C4-2B (cell line): ENCODE results near the gene CAMK1G.

Experiments
- H3K27ac ChIP-seq: fragments of 450-650 bp; 2 replicates; pipeline ENCODE4 v1.5.1; 2017
- ZFX ChIP-seq: fragments of 450-650 bp; IDR thresholded peaks from 2 replicates; pipeline ENCODE4 v1.6.1; 2017
- TF ChIP-seq, protein P1 (sequence below): fragments of 450-650 bp; conservative IDR thresholded peaks from 2 replicates; pipeline ENCODE4 v1.5.1; 2017; ENCODE audit warnings: mild to moderate bottlenecking

The CAMK1G gene

DNA sequence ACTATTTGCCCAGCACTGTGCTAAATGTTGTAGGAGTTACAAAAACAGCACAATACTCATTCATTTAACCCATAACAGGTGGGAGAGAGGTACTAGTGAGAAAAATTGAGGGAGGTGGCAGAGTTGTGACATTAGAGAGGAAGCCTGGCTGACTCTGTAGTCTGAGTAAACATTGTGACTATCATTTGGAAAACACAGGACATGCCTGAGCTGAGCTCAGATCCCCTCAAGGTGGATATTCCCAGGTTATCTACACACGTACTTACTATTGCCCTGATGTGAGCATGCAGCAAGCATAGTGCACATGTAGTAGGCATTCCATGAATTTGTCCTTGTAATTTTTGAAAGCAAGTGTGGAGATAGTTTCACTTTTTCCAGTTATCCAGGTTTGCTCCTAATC lies 10.9 kb downstream of the CAMK1G start:
- no peak for TF ChIP-seq ZFX
- H3K27ac ChIP-seq, result no peak overlapping the region

DNA sequence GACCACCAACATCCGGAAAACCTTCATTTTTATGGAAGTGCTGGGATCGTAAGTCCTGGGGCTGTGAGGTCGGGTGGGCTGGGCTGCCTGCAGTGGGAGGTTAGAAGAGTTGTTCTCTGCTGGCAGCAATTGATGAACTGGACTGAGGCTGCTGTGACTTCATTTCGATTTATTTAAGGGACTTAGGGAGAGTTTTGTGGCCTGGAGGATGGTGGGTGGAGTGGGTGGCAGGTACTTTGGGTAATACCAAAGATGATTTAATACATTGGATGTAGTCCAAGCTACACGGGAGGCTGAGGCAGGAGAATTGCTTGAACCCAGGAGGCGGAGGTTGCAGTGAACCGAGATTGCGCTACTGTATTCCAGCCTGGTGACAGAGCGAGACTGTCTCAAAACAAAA lies 11.5 kb downstream of the CAMK1G start:
- H3K27ac ChIP-seq, result no peak overlapping the region
- TF ChIP-seq, protein P1, sequence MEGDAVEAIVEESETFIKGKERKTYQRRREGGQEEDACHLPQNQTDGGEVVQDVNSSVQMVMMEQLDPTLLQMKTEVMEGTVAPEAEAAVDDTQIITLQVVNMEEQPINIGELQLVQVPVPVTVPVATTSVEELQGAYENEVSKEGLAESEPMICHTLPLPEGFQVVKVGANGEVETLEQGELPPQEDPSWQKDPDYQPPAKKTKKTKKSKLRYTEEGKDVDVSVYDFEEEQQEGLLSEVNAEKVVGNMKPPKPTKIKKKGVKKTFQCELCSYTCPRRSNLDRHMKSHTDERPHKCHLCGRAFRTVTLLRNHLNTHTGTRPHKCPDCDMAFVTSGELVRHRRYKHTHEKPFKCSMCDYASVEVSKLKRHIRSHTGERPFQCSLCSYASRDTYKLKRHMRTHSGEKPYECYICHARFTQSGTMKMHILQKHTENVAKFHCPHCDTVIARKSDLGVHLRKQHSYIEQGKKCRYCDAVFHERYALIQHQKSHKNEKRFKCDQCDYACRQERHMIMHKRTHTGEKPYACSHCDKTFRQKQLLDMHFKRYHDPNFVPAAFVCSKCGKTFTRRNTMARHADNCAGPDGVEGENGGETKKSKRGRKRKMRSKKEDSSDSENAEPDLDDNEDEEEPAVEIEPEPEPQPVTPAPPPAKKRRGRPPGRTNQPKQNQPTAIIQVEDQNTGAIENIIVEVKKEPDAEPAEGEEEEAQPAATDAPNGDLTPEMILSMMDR, result no peak
- TF ChIP-seq ZFX, result no peak

DNA sequence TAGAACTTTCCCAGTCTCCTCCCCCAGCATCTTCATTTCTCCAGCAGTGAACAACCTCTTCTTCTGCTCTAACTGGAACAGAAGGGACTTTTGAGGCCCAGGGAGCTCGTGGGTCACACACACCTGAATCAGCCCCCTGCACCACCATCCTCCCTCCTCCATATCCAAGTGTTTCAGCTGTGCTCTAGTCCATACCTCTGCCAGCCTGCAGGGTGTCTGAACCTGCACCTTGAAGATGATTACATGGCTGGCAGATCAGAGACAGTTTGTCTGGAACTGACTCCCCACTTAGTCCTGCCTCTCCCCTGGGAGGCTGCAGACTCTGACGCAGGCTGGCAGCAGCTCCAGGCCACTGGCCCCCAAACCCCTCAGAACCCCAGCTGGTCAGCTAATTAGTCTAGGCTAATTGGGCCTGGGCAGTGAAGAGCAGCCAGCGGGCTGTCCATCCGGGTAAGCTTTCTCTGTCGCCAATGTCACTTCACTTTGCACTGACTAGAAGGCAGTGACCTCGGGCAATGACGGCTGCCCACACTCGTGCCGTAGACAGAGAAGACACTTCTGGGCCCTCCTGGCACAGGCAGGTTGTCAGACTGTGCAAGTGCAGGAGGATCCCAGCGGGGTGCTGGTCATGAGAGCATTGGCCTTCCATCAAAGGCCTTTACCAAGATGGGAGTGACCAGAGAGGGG lies 12.2 kb downstream of the CAMK1G start:
- no peak overlapping the region for H3K27ac ChIP-seq
- TF ChIP-seq ZFX, result no peak
- TF ChIP-seq, protein P1, result no peak

DNA sequence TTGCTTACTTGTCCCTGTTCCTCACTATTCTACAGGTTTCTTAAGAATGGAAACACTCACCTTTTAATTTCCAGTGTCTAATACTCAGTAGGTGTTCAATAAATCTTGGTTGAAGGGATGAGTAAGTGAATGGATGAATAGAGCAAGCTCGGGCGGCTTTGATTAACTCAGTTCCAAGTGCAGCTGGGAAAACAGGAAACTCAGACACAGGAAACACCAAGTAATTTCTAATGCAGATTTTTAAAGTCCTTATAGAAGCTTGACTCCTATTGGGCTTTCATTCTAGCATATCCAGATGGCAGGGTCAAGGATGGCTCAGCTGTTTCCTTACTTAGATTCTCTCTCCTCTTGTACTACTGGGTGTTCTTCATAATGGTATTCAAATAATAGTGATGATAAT lies 14.0 kb downstream of the CAMK1G start:
- no peak for TF ChIP-seq ZFX
- TF ChIP-seq, protein P1, result no peak
- no peak overlapping the region for H3K27ac ChIP-seq

DNA sequence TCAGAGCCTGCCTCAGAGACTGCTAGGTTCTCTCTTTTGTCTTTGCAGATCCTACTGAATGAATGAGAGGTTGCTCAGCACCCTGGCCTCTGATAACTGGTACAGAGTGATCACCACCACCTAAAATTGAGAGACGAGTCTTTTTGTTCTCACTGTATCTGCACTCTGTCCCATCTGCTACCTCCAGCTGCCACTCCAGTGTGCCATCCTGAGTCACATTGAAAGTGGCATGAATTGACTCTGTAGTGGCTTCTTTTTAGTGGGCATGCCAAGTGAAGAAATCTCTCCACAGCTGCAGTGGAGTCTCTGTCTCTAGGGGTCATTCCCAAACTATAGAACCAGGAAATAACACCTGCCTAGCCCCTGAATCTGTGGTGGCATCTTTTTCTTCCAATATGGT lies 14.7 kb downstream of the CAMK1G start:
- TF ChIP-seq, protein P1, result no peak
- TF ChIP-seq ZFX, result no peak

DNA sequence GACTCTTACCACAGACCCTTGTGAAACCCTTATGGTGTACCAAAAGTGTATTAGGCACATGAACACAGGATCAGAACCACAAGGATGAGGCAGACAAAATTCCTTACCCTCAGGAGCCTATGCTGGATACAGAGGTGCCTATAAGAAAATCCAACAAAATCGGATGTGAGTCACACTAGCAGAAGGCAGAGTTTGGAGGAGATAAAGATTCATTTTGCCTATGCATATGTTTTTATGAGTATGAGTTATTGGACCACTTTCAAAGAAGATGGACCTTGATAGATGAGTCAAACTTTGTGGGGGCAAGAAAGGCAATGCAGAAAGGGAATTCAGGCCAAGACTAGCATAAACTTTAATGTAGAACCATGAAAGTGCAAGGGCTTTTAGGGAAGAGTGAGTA lies 17.0 kb downstream of the CAMK1G start:
- H3K27ac ChIP-seq, result no peak overlapping the region
- TF ChIP-seq ZFX, result no peak
- TF ChIP-seq, protein P1, result no peak

More for the DNA sequence above, 14.7 kb downstream of the CAMK1G start:
- no peak overlapping the region for H3K27ac ChIP-seq

DNA sequence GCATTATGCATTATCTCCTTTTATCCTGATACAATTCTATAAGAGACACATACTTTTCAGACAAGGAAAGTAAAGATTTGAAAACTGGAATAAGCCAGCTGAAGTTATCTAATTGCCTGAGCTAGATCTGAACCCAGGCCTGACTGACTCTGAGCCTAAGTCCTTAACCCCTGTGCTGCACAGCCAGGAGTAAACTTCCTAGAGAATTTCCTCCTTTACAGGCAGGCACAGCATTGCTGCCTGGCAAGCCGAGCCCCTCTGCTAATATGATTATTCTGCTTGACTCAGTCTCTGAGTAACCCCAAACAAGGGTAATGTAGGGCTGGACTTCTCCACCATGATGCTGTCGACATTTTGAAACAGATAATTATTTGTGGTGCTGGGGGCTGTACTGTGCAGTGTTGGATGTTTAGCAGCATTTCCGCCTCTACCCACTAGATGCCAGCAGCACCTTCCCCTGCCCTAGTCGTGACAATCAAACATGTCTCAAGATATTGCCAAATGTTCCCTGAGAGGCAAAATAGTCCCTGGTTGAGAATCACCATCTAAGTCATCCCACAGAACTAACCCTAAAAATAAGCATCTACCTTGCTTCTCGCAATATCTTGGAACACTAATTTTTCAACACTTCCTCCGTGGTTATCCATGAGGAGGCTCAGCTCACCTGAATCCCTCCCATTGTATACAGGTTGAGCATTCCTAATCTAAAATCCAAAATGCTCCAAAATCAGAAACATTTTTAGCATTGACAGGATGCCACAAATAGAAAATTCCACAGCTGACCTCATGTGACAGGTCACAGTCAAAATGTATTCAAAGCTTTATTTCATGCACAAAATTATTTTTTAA lies 18.5 kb downstream of the CAMK1G start:
- TF ChIP-seq, protein P1, result peak; percentile 83
- no peak for TF ChIP-seq ZFX
- no peak overlapping the region for H3K27ac ChIP-seq
